Measurements from ENCODE around the gene OPA1. TPM values are rescaled to one million over a fixed set of nuclear protein-coding genes. Genes with fewer than 3 reads are reported as not detected.

The OPA1 gene
- total and polyA plus RNA-seq, 2 of the 4 experiments (the other 2 are of a cell fraction), result 17.8 to 73.7 TPM

DNA sequence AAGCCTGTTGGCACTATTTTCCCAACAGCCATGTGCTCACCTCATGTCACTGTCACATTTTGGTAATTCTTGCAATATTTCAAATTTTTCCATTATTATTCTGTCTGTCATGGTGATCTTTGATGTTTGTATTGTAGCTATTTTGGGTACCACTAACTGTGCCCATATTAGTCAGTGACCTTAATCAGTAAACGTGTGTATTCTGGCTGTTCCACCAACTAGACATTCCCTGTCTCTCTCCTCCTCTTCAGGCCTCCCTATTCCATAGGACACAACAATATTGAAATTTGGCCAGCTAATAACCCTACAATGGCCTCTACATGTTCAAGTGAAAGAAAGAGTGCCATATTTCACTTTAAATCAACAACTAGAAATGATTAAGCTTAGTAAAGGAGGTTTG is 88.6 kb downstream of the OPA1 start:
- 0 out of 2 replicates have a peak, but pooled peaks cover 2% of the 10 kb centered on the region for H3K4me1 ChIP-seq (ENCODE audit: control insufficient read depth, insufficient read depth, low read length)
- H3K23ac ChIP-seq (ENCODE audit: low read depth, low read length), result no peak overlapping the region
- no peak overlapping the region for H3K4me2 ChIP-seq (ENCODE audit: low read depth, low read length)
- no peaks in the 10 kb centered on the region for H3K9me3 ChIP-seq (ENCODE audit: control insufficient read depth, insufficient read depth, low read length)
- no peak for TF ChIP-seq RFX5 (IDR thresholded peaks at IDR 0.05; ENCODE audit: low read depth, low read length)
- no peak for TF ChIP-seq SMC3 (IDR thresholded peaks at IDR 0.05; ENCODE audit: low read depth, low read length)
- no peak for TF ChIP-seq FOS (IDR thresholded peaks at IDR 0.05; ENCODE audit: low read depth, low read length)
- no peak for TF ChIP-seq CHD1 (IDR thresholded peaks at IDR 0.05; ENCODE audit: low read depth, low read length)
- TF ChIP-seq MAZ (IDR thresholded peaks at IDR 0.05; ENCODE audit: borderline replicate concordance, low read depth, low read length), result no peak
- no peaks in the 10 kb centered on the region; a peak in 1 of 4 replicates for H3K79me1 ChIP-seq (ENCODE audit: low read depth in 1 of 2, low read length in 2 of 2)
- H3K4ac ChIP-seq (ENCODE audit: low read depth, low read length), result no peak overlapping the region
- no peak overlapping the region for H2AK5ac ChIP-seq (ENCODE audit: low read depth, low read length)
- in situ Hi-C loops (cut with MboI; ENCODE audit: low sequenced_read_pairs) (no loop called here), dilution Hi-C loops (cut with HindIII; ENCODE audit: low sequenced_read_pairs, unreplicated experiment) (no loop called here), intact Hi-C loops (cut with micrococcal nuclease) (no loop called here)
- ATAC-seq (ENCODE audit: low read depth), result no peak
- no peak overlapping the region for H4K8ac ChIP-seq (ENCODE audit: low read depth in 2 of 2, low read length in 2 of 2)
- no peak overlapping the region for H3K56ac ChIP-seq (ENCODE audit: extremely low read depth, insufficient read depth, low read length)
- DNase-seq, result no peak
- no peaks in the 10 kb centered on the region for H4K20me1 ChIP-seq (ENCODE audit: insufficient read depth, low read length)
- H4K5ac ChIP-seq (ENCODE audit: low read depth, low read length), result no peak overlapping the region
- H3K27ac ChIP-seq (ENCODE audit: insufficient read depth, low read length), result no peak overlapping the region
- no peak overlapping the region for H4K91ac ChIP-seq (ENCODE audit: insufficient read depth, low read depth, low read length)
- no peak overlapping the region for H2AFZ ChIP-seq (replicated peaks; ENCODE audit: low read length, poor library complexity)
- no peak overlapping the region for H2BK20ac ChIP-seq (ENCODE audit: low read depth, low read length)
- no peak overlapping the region for H3K18ac ChIP-seq (ENCODE audit: low read depth, low read length)
- ChIA-PET CTCF (interaction anchor here (2.0 kb wide), 1 partner anchor 18 kb away, joined by 6 read pairs; no protein-coding TSS in a partner anchor), POLR2A (ENCODE audit: unreplicated experiment) (no interaction called here)
- H3K4me3 ChIP-seq (ENCODE audit: insufficient read depth, low read depth, low read length), result no peak overlapping the region
- H2BK15ac ChIP-seq (ENCODE audit: low read depth, low read length), result no peak overlapping the region
- H3K9ac ChIP-seq (ENCODE audit: low read depth, low read length), result no peak overlapping the region
- H2BK120ac ChIP-seq (ENCODE audit: low read depth, low read length), result no peak overlapping the region
- no CpG with 5 or more reads among the region's 1 CpG for WGBS, 2 experiments (ENCODE audit: extremely low coverage in 2 of 2, insufficient read length in 1 of 2)
- no peaks in the 10 kb centered on the region for H3K27me3 ChIP-seq (ENCODE audit: control insufficient read depth, insufficient read depth, low read length)
- no peak overlapping the region for H3K14ac ChIP-seq (replicated peaks; ENCODE audit: low read depth, low read length)
- H2AK9ac ChIP-seq (replicated peaks; ENCODE audit: low read depth, low read length, poor library complexity), result no peak overlapping the region
- H3K9me1 ChIP-seq (ENCODE audit: insufficient read depth, low read length), result 0 out of 2 replicates have a peak, but pooled peaks cover 5% of the 10 kb centered on the region
- no peaks in the 10 kb centered on the region for H3K36me3 ChIP-seq (ENCODE audit: control insufficient read depth, insufficient read depth, low read length)
- H2BK5ac ChIP-seq (ENCODE audit: low read depth, low read length, poor library complexity, severe bottlenecking), result no peak overlapping the region
- BruUV-seq (replicated peaks), result no TSS peak
